SK-N-DZ (cell line): ENCODE results near the gene LEFTY1.

Experiments used
- DNase-seq: peaks from one replicate; pipeline ENCODE4 v3.0.0-alpha.2; 2015; ENCODE audit warnings: low spot score

LEFTY1 gene

GRCh38 chr1:225915538-225915991, 26.6 kb upstream of the LEFTY1 start:
- DNase-seq, result peak; percentile 36

DNA sequence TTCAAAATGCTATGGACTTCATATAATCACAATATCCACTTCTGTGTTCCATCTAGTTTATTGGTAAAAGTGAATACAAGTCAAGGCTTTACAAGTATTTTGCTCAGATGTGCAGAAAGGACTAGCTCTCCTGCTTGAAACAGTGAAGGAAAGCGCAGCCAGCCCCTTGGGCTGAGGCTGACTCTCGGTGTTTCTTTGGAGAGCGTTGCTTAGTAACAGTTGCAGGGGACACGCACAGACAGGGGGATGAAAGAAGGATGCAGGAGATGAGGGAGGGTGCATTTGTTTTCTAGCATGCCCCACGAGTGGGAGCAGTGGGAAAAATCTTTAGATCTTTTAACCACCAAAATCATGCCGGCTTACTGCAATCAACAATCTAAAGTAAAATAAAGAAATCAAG, 26.0 kb upstream of the LEFTY1 start:
- DNase-seq, result no peak

- DNase-seq, result no peak
These were observed 25.4 kb upstream of the LEFTY1 start for GRCh38 chr1:225914391-225914790.

- no peak for DNase-seq
These were observed 22.5 kb upstream of the LEFTY1 start for GRCh38 chr1:225911191-225912130.

- no peak for DNase-seq
These were observed 20.5 kb upstream of the LEFTY1 start for GRCh38 chr1:225909477-225909876.

DNA sequence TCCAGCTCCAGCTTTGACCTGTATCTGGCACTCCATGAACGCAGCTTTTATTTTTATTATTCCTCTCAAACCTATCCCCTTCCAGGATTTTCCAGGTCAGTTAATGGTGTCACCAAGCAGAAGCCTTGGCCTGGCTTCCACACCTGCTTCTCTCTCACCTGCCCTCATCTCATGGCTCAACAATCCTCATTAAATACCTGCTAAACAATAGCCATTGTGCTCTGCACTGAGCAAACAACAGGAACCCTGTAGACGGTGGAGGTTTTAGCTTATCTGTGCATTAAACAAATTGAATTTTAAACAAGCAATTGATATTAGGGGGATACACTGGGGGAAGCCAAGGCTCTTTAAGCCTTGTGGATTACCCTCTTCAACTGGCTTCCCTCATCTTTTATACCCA, 19.8 kb upstream of the LEFTY1 start:
- DNase-seq, result no peak

GRCh38 chr1:225908013-225908640, 19.2 kb upstream of the LEFTY1 start:
- DNase-seq, result no peak

GRCh38 chr1:225907341-225907740, 18.4 kb upstream of the LEFTY1 start:
- DNase-seq, result no peak

- no peak for DNase-seq
These were observed 17.5 kb upstream of the LEFTY1 start for GRCh38 chr1:225906467-225906866.

- no peak for DNase-seq
These were observed 14.7 kb upstream of the LEFTY1 start for GRCh38 chr1:225903623-225904022.

- DNase-seq, result no peak
These were observed 10.3 kb upstream of the LEFTY1 start for GRCh38 chr1:225899044-225899925.

- DNase-seq, result no peak
These were observed 8.9 kb upstream of the LEFTY1 start for GRCh38 chr1:225897595-225898514.

DNA sequence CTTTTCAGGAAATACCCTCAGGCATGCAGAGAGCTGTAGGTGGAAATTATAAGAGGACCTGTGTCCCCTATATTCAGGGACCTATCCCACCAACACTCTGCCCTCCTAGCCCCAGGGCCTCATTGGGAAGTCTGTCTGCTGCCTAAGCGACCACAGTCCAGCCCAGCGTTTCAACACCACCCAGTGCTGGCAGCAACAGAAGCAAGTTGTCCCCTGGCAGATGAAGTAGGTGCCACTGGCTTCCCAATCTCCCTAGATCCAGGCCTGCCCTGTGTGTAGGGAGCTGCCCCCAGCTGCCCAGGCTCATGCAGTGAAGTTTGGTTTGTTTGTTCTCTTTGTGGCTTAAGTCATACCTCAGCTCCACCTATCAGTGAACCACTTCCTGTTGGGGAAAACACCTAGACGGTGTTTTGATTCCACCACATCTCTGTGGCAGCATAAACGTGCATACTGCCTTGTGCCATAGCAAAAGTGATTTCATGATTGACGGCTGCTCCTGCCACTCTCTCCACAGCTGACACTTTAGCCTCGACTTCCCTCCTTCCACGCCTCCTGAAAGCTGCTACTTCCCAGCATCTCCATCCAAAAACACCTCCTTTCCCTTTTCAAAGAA, 8.1 kb upstream of the LEFTY1 start:
- no peak for DNase-seq

DNA sequence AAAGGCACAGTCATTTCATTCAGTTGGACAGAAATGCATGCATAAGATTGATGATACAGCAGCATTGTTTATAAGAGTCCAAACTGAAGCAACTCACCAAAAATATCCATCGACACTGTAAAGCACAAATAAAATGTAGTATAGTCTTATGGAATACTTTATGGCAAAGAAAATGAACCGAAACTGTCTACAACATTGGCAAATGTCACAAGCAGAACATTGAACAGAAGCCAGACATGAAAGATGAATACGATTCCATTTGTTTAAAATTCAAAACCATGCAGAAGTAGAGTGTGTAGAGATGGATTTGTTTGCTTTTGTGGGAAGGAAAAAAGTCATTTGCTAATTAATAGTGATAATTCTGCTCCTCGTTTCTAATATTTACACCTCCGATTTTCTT, 7.5 kb upstream of the LEFTY1 start:
- DNase-seq, result no peak

DNA sequence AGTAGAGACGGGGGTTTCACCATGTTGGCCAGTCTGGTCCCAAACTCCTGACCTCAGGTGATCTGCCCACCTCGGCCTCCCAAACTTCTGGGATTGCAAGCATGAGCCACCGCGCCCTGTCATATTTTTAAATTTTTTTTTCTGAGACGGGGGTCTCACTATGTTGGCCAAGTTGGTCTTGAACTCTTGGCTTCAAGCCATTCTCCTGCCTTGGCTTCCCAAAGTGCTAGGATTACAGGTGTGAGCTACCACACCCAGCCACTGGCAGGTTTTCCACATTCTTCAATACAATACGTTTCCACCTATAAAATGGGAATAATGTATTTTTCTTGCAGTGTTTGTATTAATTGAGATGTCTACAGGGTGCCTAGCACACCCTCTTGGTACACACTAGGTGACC, 3.4 kb upstream of the LEFTY1 start:
- no peak for DNase-seq

DNA sequence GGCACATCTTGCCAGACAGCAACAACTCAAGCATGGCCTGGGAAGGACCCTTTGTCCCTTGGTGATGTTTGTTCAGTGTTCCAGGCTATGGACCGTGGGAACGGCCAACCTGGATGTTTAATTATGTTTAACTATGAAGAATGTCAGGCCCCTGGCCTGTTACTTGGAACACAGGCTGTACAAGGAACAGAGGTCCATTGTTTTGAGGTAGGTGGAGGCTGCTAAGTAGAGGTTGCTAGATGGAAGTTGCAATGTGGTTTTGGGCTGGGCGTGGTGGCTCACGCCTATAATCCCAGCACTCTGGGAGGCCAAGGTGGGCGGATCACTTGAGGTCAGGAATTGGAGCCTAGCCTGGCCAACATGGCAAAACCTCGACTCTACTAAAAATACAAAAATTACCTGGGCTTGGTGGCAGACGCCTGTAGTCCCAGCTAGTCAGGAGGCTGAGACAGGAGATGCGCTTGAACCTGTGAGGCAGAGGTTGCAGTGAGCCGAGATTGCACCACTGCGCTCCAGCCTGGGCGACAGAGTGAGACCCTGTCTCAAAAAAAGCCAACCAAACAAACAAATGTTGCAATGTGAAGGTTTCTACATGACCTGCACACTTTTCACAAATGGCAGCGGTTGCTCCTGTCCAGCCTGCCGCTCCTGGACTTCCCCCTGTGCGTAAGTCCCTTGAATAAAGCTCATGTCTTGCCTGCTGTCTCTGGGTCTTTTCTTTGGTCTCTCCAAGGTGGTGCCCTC, 2.5 kb upstream of the LEFTY1 start:
- no peak for DNase-seq

DNA sequence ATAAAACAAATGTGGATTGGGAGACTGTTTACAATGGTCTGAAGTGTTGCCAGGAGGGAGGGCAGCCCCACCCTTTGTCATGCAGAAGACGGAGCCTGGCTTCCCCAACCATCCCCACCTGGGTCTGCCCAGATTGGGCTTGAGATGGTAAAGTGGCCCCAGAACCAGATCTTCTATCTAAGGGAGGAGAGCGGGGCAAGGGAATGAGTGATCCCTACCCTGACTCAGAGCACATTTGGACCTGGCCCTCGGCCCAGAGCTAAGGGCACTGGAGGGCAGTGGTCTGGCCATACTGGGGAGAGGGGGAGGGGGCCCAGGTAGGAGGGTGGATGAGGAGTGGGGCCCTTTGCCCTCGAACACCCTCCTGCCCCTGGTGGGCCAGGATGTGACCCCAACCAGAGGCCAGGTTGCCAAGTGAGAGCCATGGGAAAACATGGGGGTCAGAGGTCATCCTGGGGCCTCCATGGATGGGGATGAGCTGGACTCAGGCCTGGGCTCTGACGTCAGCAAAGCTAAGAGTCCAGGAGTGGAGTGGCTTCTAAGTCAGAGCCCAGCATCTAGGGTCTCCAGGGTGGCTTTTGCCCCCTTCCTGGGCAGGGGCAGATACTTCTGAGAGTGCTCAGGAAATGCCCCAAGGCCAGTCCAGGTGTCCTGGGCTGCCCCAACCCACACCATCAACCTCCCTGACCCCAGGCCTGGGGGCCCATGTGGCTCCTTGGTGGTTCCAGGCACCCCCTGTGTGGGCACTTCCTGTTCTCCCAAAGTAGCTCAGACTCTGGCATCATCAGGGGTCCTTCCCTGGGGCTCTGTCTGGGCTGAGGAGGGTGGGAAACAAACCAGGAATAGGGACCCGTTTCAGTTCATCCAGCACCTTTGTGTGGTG, 1.6 kb upstream of the LEFTY1 start:
- no peak for DNase-seq

DNA sequence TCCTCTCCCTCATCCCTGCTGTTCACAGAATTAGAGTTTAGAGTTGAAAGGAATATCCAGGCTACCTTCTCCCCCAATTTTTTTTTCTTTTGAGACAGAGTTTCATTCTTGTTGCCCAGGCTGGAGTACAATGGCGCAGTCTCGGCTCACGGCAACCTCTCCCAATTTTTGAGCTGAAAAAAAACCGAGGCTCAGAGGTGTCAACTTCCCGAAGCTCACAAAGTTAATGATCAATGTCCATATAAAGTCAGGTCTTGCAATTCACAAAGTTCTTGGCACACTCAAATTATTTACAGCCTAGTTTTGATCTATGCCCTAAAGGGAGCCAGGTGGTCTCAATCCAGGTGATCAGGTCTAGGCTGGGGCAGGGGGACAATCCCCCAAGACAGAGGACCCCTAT, 797 bp upstream of the LEFTY1 start:
- no peak for DNase-seq
